Esophagus muscularis mucosa (tissue), 4 donors: Measurements from ENCODE around the gene PPP6R3. TPM values are rescaled to one million over a fixed set of nuclear protein-coding genes. Genes with fewer than 3 reads are reported as not detected.

Experiments used
- DNase-seq: peaks from one replicate; pipeline ENCODE4 v3.0.0-alpha.2; 2017; ENCODE audit errors: extremely low spot score
- H3K27ac ChIP-seq, 4 donors: fragments of 200-600 bp; sonication (generic); replicated peaks in 1 of 4; 1 replicate in 3 of 4; 2 replicates in 1 of 4; pipeline ENCODE4 v1.5.1; 2016 to 2019; ENCODE audit warnings: mild to moderate bottlenecking in 1 of 4
- H3K27me3 ChIP-seq, 4 donors: fragments of 200-600 bp; sonication (generic); one replicate each; pipeline versions ENCODE4 v1.5.1 to v1.6.0; 2016 to 2019
- H3K36me3 ChIP-seq, 4 donors: fragments of 200-600 bp; sonication (generic); one replicate each; pipeline ENCODE4 v1.5.1; 2016 to 2019
- H3K4me1 ChIP-seq, 4 donors: fragments of 200-600 bp; sonication (generic); one replicate each; pipeline ENCODE4 v1.5.1; 2016 to 2019
- H3K4me3 ChIP-seq, 4 donors: fragments of 200-600 bp; sonication (generic); 1 replicate in 2 of 4; 2 replicates in 2 of 4; pipeline ENCODE4 v1.5.1; 2016 to 2019; ENCODE audit warnings: mild to moderate bottlenecking in 4 of 4, moderate library complexity in 1 of 4
- H3K9me3 ChIP-seq, 4 donors: fragments of 200-600 bp; sonication (generic); 1 replicate in 3 of 4; 2 replicates in 1 of 4; pipeline ENCODE4 v1.5.1; 2016 to 2019
- CTCF ChIP-seq, 3 experiments: fragments of 200-600 bp in 2 of 3; fragments of 450-650 bp in 1 of 3; sonication (generic) in 2 of 3; IDR thresholded peaks; one replicate each; pipeline ENCODE4 v1.5.1; 2017 to 2019; ENCODE audit warnings: antibody characterized with exemption in 3 of 3, mild to moderate bottlenecking in 2 of 3, moderate library complexity in 1 of 3
- EP300 ChIP-seq: sonication (generic); formaldehyde crosslinking; IDR thresholded peaks from one replicate; pipeline ENCODE4 v1.6.1; 2017; ENCODE audit warnings: antibody characterized with exemption
- POLR2A ChIP-seq: fragments of 450-650 bp; IDR thresholded peaks from one replicate; pipeline ENCODE4 v1.6.1; 2017; ENCODE audit warnings: antibody characterized with exemption, moderate library complexity, mild to moderate bottlenecking, low read depth
- POLR2AphosphoS5 ChIP-seq, 2 donors: sonication (generic); formaldehyde crosslinking; IDR thresholded peaks; one replicate each; pipeline ENCODE4 v1.6.1; 2017; ENCODE audit warnings: antibody characterized with exemption in 2 of 2
- WGBS: methylation state at CpG from one replicate; pipeline ENCODE4 v1.1.5; 2018; 5-methylcytosine and 5-hydroxymethylcytosine counted together
- intact Hi-C: fragments of 100-400 bp; cut with DNase I; formaldehyde crosslinking; loops from one replicate; pipeline ENCODE4 v1.15.1; 2023
- total RNA-seq, 4 donors: library from RNA; depleted of rRNA; stranded (reverse); fragments of >200 nt; gene quantifications; one replicate each; pipeline versions ENCODE4 v1.1.0 to v1.2.1, GENCODE V29; 2016

PPP6R3 gene
- total RNA-seq, 4 donors from 2014 or later = 106 to 132 (median 116) TPM

GRCh38 chr11:68545796-68546195 lies 85.2 kb downstream of the PPP6R3 start:
- Histone ChIP-seq H3K4me1 (peaks cover 52 to 86% (median 71%) of the 10 kb centered on the region in 4 donors), H3K27ac (no peak overlapping the region), H3K27me3 (no peaks in the 10 kb centered on the region), H3K4me3 (no peak overlapping the region), H3K36me3 (peaks cover 0 to 55% (median 39%) of the 10 kb centered on the region in 4 donors), H3K9me3 (no peaks in the 10 kb centered on the region)
- 100% methylated on average over 1 of the region's 1 CpG for WGBS
- intact Hi-C loops = no loop called here
- no peak for DNase-seq
- TF ChIP-seq POLR2AphosphoS5 (IDR thresholded peaks at IDR 0.05) = no peak
- TF ChIP-seq CTCF (IDR thresholded peaks at IDR 0.05) = no peak
- no peak for TF ChIP-seq POLR2A
- TF ChIP-seq EP300 = no peak

DNA sequence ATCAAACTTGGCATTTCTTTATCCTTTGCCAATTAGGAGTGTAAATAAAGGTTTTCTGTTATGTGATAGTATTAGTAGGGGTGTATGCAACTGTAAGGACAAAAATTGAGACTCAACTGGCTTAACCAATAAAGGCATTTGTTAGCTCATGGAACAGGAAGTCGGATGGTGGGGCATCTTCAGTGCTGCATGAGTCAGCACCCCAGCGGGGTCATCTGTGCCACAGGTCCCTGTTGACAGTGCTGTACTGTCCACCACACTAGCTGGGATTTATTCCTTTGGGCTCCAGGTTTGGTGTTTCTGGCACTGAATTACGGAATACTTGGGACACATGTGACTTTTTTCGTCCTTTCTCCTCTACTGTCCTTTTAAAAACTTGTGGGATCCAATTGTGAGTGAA lies 86.0 kb downstream of the PPP6R3 start:
- H3K4me3 ChIP-seq = no peak overlapping the region
- H3K4me1 ChIP-seq = peaks cover 56 to 83% (median 70%) of the 10 kb centered on the region in 4 donors
- H3K36me3 ChIP-seq = peaks cover 0 to 55% (median 43%) of the 10 kb centered on the region in 4 donors
- no peak overlapping the region for H3K27ac ChIP-seq
- H3K9me3 ChIP-seq = no peaks in the 10 kb centered on the region
- no peaks in the 10 kb centered on the region for H3K27me3 ChIP-seq
- TF ChIP-seq EP300 (no peak), POLR2AphosphoS5 (IDR thresholded peaks at IDR 0.05) (no peak), POLR2A (no peak), CTCF (IDR thresholded peaks at IDR 0.05) (no peak)
- 83% methylated on average over 4 of the region's 4 CpGs for WGBS
- no peak for DNase-seq
- intact Hi-C loops = no loop called here

- H3K27ac ChIP-seq = peak overlapping the region; percentile 11 to 42 (median 27)
- no peak overlapping the region for H3K4me3 ChIP-seq
- no peak for TF ChIP-seq POLR2AphosphoS5 (IDR thresholded peaks at IDR 0.05)
- no peak for TF ChIP-seq CTCF (IDR thresholded peaks at IDR 0.05)
- no peak for TF ChIP-seq EP300
- no peak for TF ChIP-seq POLR2A
- intact Hi-C loops = no loop called here
- DNase-seq = no peak
- H3K4me1 ChIP-seq = peaks cover 37 to 56% (median 51%) of the 10 kb centered on the region in 4 donors
- no peaks in the 10 kb centered on the region for H3K9me3 ChIP-seq
- H3K27me3 ChIP-seq = no peaks in the 10 kb centered on the region
- H3K36me3 ChIP-seq = peaks cover 4 to 71% (median 62%) of the 10 kb centered on the region in 4 donors
- 70% methylated on average over 11 of the region's 11 CpGs for WGBS
Observed at GRCh38 chr11:68549789-68550484, 89.4 kb downstream of the PPP6R3 start.

GRCh38 chr11:68550485-68550817 lies 89.9 kb downstream of the PPP6R3 start:
- no peak for DNase-seq
- H3K9me3 ChIP-seq = no peaks in the 10 kb centered on the region
- peaks cover 37 to 53% (median 47%) of the 10 kb centered on the region in 4 donors for H3K4me1 ChIP-seq
- peak overlapping the region; percentile 11 to 42 (median 27) for H3K27ac ChIP-seq
- no peak for TF ChIP-seq POLR2A
- TF ChIP-seq POLR2AphosphoS5 (IDR thresholded peaks at IDR 0.05) = no peak
- no peak for TF ChIP-seq EP300
- TF ChIP-seq CTCF (IDR thresholded peaks at IDR 0.05) = no peak
- intact Hi-C loops = no loop called here
- no peak overlapping the region for H3K4me3 ChIP-seq
- H3K27me3 ChIP-seq = no peaks in the 10 kb centered on the region
- H3K36me3 ChIP-seq = peaks cover 4 to 74% (median 61%) of the 10 kb centered on the region in 4 donors
- 35% methylated on average over 4 of the region's 4 CpGs for WGBS
